ENCODE data around the gene SUV39H2.

DNA sequence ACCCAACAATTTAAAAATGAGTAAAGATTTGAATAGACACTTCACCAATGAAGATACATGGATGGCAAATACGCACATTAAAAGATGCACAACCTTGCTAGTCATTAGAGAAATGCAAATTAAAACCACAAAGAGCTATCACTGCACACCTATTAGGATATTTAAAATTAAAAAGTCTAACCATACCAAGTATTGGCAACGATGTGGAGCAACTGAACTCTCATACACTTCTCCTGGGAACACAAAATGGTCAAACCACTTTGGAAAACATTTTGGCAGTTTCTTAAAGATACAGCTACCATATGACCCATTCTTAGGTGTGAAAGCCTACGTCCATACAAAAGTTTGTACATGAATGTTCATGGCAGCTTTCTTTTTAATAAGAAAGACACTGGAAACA is 39.2 kb downstream of the SUV39H2 start:
- no peak for TF ChIP-seq CTCF (IDR thresholded peaks at IDR 0.05 in 2 of 3, conservative IDR thresholded peaks at IDR 0.05 in 1 of 3; ENCODE audit: control insufficient read depth in 2 of 3, extremely low read depth in 1 of 3, insufficient read depth in 1 of 3, low read depth in 3 of 3, low read length in 3 of 3)
- no peak for TF ChIP-seq BRCA1 (IDR thresholded peaks at IDR 0.05; ENCODE audit: low read depth, low read length)
- TF ChIP-seq E2F8 (IDR thresholded peaks at IDR 0.05; ENCODE audit: low read depth, partially characterized antibody): no peak
- TF ChIP-seq EZH2 (IDR thresholded peaks at IDR 0.05; ENCODE audit: borderline replicate concordance, control insufficient read depth, low read depth, low read length): no peak
- TF ChIP-seq POLR2AphosphoS5 (IDR thresholded peaks at IDR 0.05; ENCODE audit: low read length): no peak
- TF ChIP-seq PML (IDR thresholded peaks at IDR 0.05; ENCODE audit: low read length): no peak
- no peak for TF ChIP-seq ETV6 (conservative IDR thresholded peaks at IDR 0.05 in 1 of 2, IDR thresholded peaks at IDR 0.05 in 1 of 2; ENCODE audit: borderline replicate concordance in 1 of 2, low read depth in 1 of 2)
- TF ChIP-seq, protein P1, sequence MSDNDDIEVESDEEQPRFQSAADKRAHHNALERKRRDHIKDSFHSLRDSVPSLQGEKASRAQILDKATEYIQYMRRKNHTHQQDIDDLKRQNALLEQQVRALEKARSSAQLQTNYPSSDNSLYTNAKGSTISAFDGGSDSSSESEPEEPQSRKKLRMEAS (IDR thresholded peaks at IDR 0.05; ENCODE audit: low read depth, low read length): no peak
- no peak for TF ChIP-seq USF2 (IDR thresholded peaks at IDR 0.05; ENCODE audit: borderline replicate concordance, low read depth, low read length)
- TF ChIP-seq, protein P2, sequence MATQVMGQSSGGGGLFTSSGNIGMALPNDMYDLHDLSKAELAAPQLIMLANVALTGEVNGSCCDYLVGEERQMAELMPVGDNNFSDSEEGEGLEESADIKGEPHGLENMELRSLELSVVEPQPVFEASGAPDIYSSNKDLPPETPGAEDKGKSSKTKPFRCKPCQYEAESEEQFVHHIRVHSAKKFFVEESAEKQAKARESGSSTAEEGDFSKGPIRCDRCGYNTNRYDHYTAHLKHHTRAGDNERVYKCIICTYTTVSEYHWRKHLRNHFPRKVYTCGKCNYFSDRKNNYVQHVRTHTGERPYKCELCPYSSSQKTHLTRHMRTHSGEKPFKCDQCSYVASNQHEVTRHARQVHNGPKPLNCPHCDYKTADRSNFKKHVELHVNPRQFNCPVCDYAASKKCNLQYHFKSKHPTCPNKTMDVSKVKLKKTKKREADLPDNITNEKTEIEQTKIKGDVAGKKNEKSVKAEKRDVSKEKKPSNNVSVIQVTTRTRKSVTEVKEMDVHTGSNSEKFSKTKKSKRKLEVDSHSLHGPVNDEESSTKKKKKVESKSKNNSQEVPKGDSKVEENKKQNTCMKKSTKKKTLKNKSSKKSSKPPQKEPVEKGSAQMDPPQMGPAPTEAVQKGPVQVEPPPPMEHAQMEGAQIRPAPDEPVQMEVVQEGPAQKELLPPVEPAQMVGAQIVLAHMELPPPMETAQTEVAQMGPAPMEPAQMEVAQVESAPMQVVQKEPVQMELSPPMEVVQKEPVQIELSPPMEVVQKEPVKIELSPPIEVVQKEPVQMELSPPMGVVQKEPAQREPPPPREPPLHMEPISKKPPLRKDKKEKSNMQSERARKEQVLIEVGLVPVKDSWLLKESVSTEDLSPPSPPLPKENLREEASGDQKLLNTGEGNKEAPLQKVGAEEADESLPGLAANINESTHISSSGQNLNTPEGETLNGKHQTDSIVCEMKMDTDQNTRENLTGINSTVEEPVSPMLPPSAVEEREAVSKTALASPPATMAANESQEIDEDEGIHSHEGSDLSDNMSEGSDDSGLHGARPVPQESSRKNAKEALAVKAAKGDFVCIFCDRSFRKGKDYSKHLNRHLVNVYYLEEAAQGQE (IDR thresholded peaks at IDR 0.05; ENCODE audit: low read depth, low read length): no peak
- TF ChIP-seq TAF1 (IDR thresholded peaks at IDR 0.05; ENCODE audit: borderline replicate concordance, low read depth, low read length): no peak
- no peak for TF ChIP-seq IKZF2 (IDR thresholded peaks at IDR 0.05)

All from GM12878 (cell line).